Epithelial cell of prostate (primary cell): ENCODE data around the gene ARHGAP30.
"Not testable (repeated sequence)": the region's sequence is repeated elsewhere in the genome, so short reads cannot be mapped to it uniquely, and the experiment has no call there.

Experiments used
- DNase-seq: peaks from one replicate; pipeline ENCODE4 v3.0.0-alpha.2; 2011; ENCODE audit warnings: low read depth, low spot score
- H3K27ac ChIP-seq: fragments of 450-650 bp; 2 replicates; pipeline ENCODE4 v1.5.1; 2017; ENCODE audit warnings: mild to moderate bottlenecking

ARHGAP30 gene

GRCh38 chr1:161044908-161045735 is 24.6 kb downstream of the ARHGAP30 start:
- no peak for DNase-seq
- H3K27ac ChIP-seq, result peak overlapping the region; percentile 91

GRCh38 chr1:161044535-161044907 is 25.2 kb downstream of the ARHGAP30 start:
- H3K27ac ChIP-seq, result peak overlapping the region; percentile 91
- DNase-seq, result no peak

GRCh38 chr1:161039546-161039945 is 30.1 kb downstream of the ARHGAP30 start:
- no peak for DNase-seq
- H3K27ac ChIP-seq, result peak overlapping the region; percentile 67

- no peak for DNase-seq
- peak overlapping the region; percentile 67 for H3K27ac ChIP-seq
These were observed 30.5 kb downstream of the ARHGAP30 start for GRCh38 chr1:161039154-161039545.

- peak within 1 kb of the TSS; percentile 67 for H3K27ac ChIP-seq
- no peak for DNase-seq
These were observed 31.1 kb downstream of the ARHGAP30 start, which contains the start of gene TSTD1 for GRCh38 chr1:161038523-161039153. TSS of gene TSTD1 (minus strand) at chr1:161038964. CDS start at chr1:161038889, 75 bp downstream.

GRCh38 chr1:161037661-161038522 is 31.8 kb downstream of the ARHGAP30 start:
- H3K27ac ChIP-seq, result peak overlapping the region; percentile 67

GRCh38 chr1:161033751-161034150 is 35.9 kb downstream of the ARHGAP30 start:
- DNase-seq, result no peak
- peak overlapping the region; percentile 25 for H3K27ac ChIP-seq

More at GRCh38 chr1:161037661-161038522, 31.8 kb downstream of the ARHGAP30 start:
- DNase-seq, result no peak

GRCh38 chr1:161032409-161032808 is 37.3 kb downstream of the ARHGAP30 start:
- DNase-seq, result no peak
- peak overlapping the region; percentile 25 for H3K27ac ChIP-seq

GRCh38 chr1:161031874-161032273 is 37.8 kb downstream of the ARHGAP30 start:
- no peak for DNase-seq
- H3K27ac ChIP-seq, result no peak overlapping the region

- not testable (repeated sequence) for DNase-seq, H3K27ac ChIP-seq
These were observed 40.2 kb downstream of the ARHGAP30 start for GRCh38 chr1:161029466-161029865.

- peak overlapping the region; percentile 68 for H3K27ac ChIP-seq
- not testable (repeated sequence) for DNase-seq
These were observed 42.7 kb downstream of the ARHGAP30 start for GRCh38 chr1:161026954-161027353.

GRCh38 chr1:161022432-161022831 is 47.3 kb downstream of the ARHGAP30 start:
- H3K27ac ChIP-seq, result peak overlapping the region; percentile 96
- DNase-seq, result not testable (repeated sequence)

GRCh38 chr1:161021970-161022353 is 47.7 kb downstream of the ARHGAP30 start:
- H3K27ac ChIP-seq, result peak overlapping the region; percentile 96
- DNase-seq, result peak; percentile 92

GRCh38 chr1:161021165-161021969 is 48.3 kb downstream of the ARHGAP30 start:
- H3K27ac ChIP-seq, result peak overlapping the region; percentile 96
- DNase-seq, result peak; percentile 100

- no peak for DNase-seq
- H3K27ac ChIP-seq, result peak within 1 kb of the TSS; percentile 96
These were observed 49.1 kb downstream of the ARHGAP30 start, which contains the start of gene F11R for GRCh38 chr1:161020509-161021164. TSS of gene F11R (minus strand) at chr1:161021152. CDS start at chr1:161021073, 79 bp downstream.

- peak overlapping the region; percentile 96 for H3K27ac ChIP-seq
- DNase-seq, result peak; percentile 91
These were observed 49.8 kb downstream of the ARHGAP30 start for GRCh38 chr1:161019751-161020495.

- peak overlapping the region; percentile 96 for H3K27ac ChIP-seq
These were observed 50.5 kb downstream of the ARHGAP30 start for GRCh38 chr1:161019111-161019660.

GRCh38 chr1:161018631-161018930 is 51.1 kb downstream of the ARHGAP30 start:
- no peak for DNase-seq
- peak overlapping the region; percentile 96 for H3K27ac ChIP-seq

More at GRCh38 chr1:161019111-161019660, 50.5 kb downstream of the ARHGAP30 start:
- DNase-seq, result not testable (repeated sequence)
